MM.1S (cell line): Measurements from ENCODE around the gene NUDT1.

Source experiments
- DNase-seq: peaks from one replicate; pipeline ENCODE4 v3.0.0-alpha.2; 2015
- H2AFZ ChIP-seq: fragments of 300-600 bp; sonication (generic); 2 replicates; pipeline ENCODE4 v1.6.0; 2016; ENCODE audit warnings: antibody characterized with exemption, low read length
- H3F3A ChIP-seq: fragments of 300-600 bp; sonication (generic); 2 replicates; pipeline ENCODE4 v1.6.1; 2016; ENCODE audit warnings: mild to moderate bottlenecking, antibody characterized with exemption, low read length, moderate library complexity, mixed read lengths; ENCODE audit not compliant: insufficient read depth
- H3K27ac ChIP-seq: fragments of 300-600 bp; sonication (generic); 2 replicates; pipeline ENCODE4 v1.5.1; 2016; ENCODE audit warnings: mild to moderate bottlenecking, low read length
- H3K27me3 ChIP-seq: fragments of 300-600 bp; sonication (generic); replicated peaks from 2 replicates; pipeline ENCODE4 v1.6.0; 2016; ENCODE audit warnings: low read length; ENCODE audit not compliant: insufficient read depth
- H3K36me3 ChIP-seq: fragments of 300-600 bp; sonication (generic); replicated peaks from 2 replicates; pipeline ENCODE4 v1.6.1; 2016; ENCODE audit warnings: mild to moderate bottlenecking, low read length, mixed read lengths; ENCODE audit not compliant: insufficient read depth
- H3K4me1 ChIP-seq: fragments of 300-600 bp; sonication (generic); 2 replicates; pipeline ENCODE4 v1.6.1; 2016; ENCODE audit warnings: low read length, mixed read lengths
- H3K4me2 ChIP-seq: fragments of 300-600 bp; sonication (generic); 2 replicates; pipeline ENCODE4 v1.6.0; 2016; ENCODE audit warnings: low read depth, low read length
- H3K4me3 ChIP-seq: fragments of 300-600 bp; sonication (generic); 2 replicates; pipeline ENCODE4 v1.5.1; 2016; ENCODE audit warnings: low read length, mixed read lengths
- H3K79me2 ChIP-seq: fragments of 300-600 bp; sonication (generic); 2 replicates; pipeline ENCODE4 v1.6.1; 2016; ENCODE audit warnings: mixed run types, low read length, mixed read lengths
- H3K9ac ChIP-seq: fragments of 300-600 bp; sonication (generic); 2 replicates; pipeline ENCODE4 v1.6.1; 2016; ENCODE audit warnings: low read length, mixed read lengths
- H3K9me2 ChIP-seq: fragments of 300-600 bp; sonication (generic); replicated peaks from 2 replicates; pipeline ENCODE4 v1.6.1; 2016; ENCODE audit warnings: mild to moderate bottlenecking, low read length, mixed read lengths; ENCODE audit not compliant: insufficient read depth
- H3K9me3 ChIP-seq: fragments of 300-600 bp; sonication (generic); replicated peaks from 2 replicates; pipeline ENCODE4 v1.6.1; 2016; ENCODE audit warnings: mild to moderate bottlenecking, low read length, mixed read lengths; ENCODE audit not compliant: insufficient read depth
- H4K20me1 ChIP-seq: fragments of 300-600 bp; sonication (generic); 2 replicates; pipeline ENCODE4 v1.6.1; 2016; ENCODE audit warnings: mild to moderate bottlenecking, low read length, moderate library complexity, mixed read lengths; ENCODE audit not compliant: insufficient read depth
- CTCF ChIP-seq: fragments of 300-600 bp; sonication (generic); IDR thresholded peaks from 2 replicates; pipeline ENCODE4 v1.5.1; 2016; ENCODE audit warnings: antibody characterized with exemption, low read length, mixed read lengths
- EZH2 ChIP-seq: fragments of 300-600 bp; sonication (generic); optimal IDR thresholded peaks from 2 replicates; pipeline ENCODE3; 2017; ENCODE audit warnings: low read depth, mild to moderate bottlenecking, antibody characterized with exemption, low read length, mixed read lengths
- EZH2phosphoT487 ChIP-seq: fragments of 300-600 bp; sonication (generic); IDR thresholded peaks from 2 replicates; pipeline ENCODE4 v1.6.1; 2018; ENCODE audit warnings: antibody characterized with exemption, low read length

NUDT1 gene

GRCh38 chr7:2220030-2220429 is 22.0 kb upstream of the NUDT1 start:
- Histone ChIP-seq H3K79me2 (peaks cover 2% of the 10 kb centered on the region; the same call in 1 of the 2 replicates), H4K20me1 (no peaks in the 10 kb centered on the region), H3K9me2 (no peaks in the 10 kb centered on the region), H2AFZ (no peak overlapping the region), H3K27me3 (no peaks in the 10 kb centered on the region), H3K9me3 (no peaks in the 10 kb centered on the region), H3K36me3 (no peaks in the 10 kb centered on the region), H3K4me2 (no peak overlapping the region), H3K9ac (no peak overlapping the region), H3K4me3 (no peak overlapping the region), H3K27ac (no peak overlapping the region), H3F3A (no peaks in the 10 kb centered on the region), H3K4me1 (no peaks in the 10 kb centered on the region)
- TF ChIP-seq CTCF: no peak
- DNase-seq: no peak

GRCh38 chr7:2220506-2220905 is 21.5 kb upstream of the NUDT1 start:
- Histone ChIP-seq H3K4me1 (no peaks in the 10 kb centered on the region), H3K4me3 (no peak overlapping the region), H3F3A (no peaks in the 10 kb centered on the region), H3K36me3 (no peaks in the 10 kb centered on the region), H3K27me3 (no peaks in the 10 kb centered on the region), H3K27ac (no peak overlapping the region), H4K20me1 (no peaks in the 10 kb centered on the region), H3K9ac (no peak overlapping the region), H2AFZ (no peak overlapping the region), H3K9me3 (no peaks in the 10 kb centered on the region), H3K4me2 (no peak overlapping the region), H3K9me2 (no peaks in the 10 kb centered on the region), H3K79me2 (peaks cover 2% of the 10 kb centered on the region; the same call in 1 of the 2 replicates)
- no peak for TF ChIP-seq EZH2
- no peak for TF ChIP-seq CTCF
- no peak for TF ChIP-seq EZH2phosphoT487
- DNase-seq: no peak

GRCh38 chr7:2220954-2221353 is 21.1 kb upstream of the NUDT1 start:
- no peak overlapping the region for H3K4me2 ChIP-seq
- no peak overlapping the region for H3K4me3 ChIP-seq
- peaks cover 2% of the 10 kb centered on the region; the same call in 1 of the 2 replicates for H3K79me2 ChIP-seq
- H3F3A ChIP-seq: no peaks in the 10 kb centered on the region
- TF ChIP-seq EZH2: no peak
- no peak for TF ChIP-seq EZH2phosphoT487
- no peak for TF ChIP-seq CTCF
- H3K27ac ChIP-seq: no peak overlapping the region
- no peaks in the 10 kb centered on the region for H3K27me3 ChIP-seq
- no peaks in the 10 kb centered on the region for H4K20me1 ChIP-seq
- H3K9me2 ChIP-seq: no peaks in the 10 kb centered on the region
- DNase-seq: no peak
- no peak overlapping the region for H3K9ac ChIP-seq
- no peaks in the 10 kb centered on the region for H3K4me1 ChIP-seq
- no peaks in the 10 kb centered on the region for H3K9me3 ChIP-seq
- H3K36me3 ChIP-seq: no peaks in the 10 kb centered on the region
- H2AFZ ChIP-seq: no peak overlapping the region
